ENCODE data around the gene AQP9.

The AQP9 gene

DNA sequence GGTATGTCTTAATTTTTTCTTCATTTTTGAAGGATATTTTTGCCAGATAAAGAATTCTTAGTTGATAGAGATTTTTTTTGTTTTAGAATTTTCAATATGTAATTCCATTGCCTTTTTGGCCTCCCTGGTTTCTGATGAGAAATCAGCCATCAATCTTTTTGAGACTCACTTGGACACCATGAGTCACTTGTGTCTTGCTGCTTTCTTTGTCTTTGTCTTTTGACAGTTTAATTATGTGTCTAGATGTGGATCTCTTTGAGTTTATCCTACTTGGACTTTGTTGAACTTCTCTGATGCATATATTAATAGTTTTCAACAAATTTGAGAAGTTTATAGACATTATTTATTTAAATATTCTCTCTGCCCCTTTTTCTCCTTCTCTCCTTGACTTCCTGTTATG lies 34.7 kb upstream of the AQP9 start:
- Histone ChIP-seq H3F3A (ENCODE audit: insufficient read depth, low read length) (no peaks in the 10 kb centered on the region), H4K20me1 (ENCODE audit: insufficient read depth, low read length) (no peaks in the 10 kb centered on the region), H3K4me3 (ENCODE audit: low read length) (no peak overlapping the region), H3K9me3 (replicated peaks; ENCODE audit: insufficient read depth, low read length) (no peaks in the 10 kb centered on the region), H3K79me2 (ENCODE audit: low read length) (no peaks in the 10 kb centered on the region), H3K27ac (ENCODE audit: low read length) (no peak overlapping the region), H3K36me3 (replicated peaks; ENCODE audit: insufficient read depth, low read length) (no peaks in the 10 kb centered on the region), H3K9ac (ENCODE audit: low read length) (no peak overlapping the region), H3K27me3 (replicated peaks; ENCODE audit: insufficient read depth, low read length) (no peaks in the 10 kb centered on the region), H3K4me1 (ENCODE audit: low read length) (no peaks in the 10 kb centered on the region), H3K9me2 (replicated peaks; ENCODE audit: insufficient read depth, low read length) (no peaks in the 10 kb centered on the region), H2AFZ (ENCODE audit: low read length) (no peak overlapping the region), H3K4me2 (ENCODE audit: low read depth, low read length) (no peak overlapping the region)
- TF ChIP-seq, protein P1, sequence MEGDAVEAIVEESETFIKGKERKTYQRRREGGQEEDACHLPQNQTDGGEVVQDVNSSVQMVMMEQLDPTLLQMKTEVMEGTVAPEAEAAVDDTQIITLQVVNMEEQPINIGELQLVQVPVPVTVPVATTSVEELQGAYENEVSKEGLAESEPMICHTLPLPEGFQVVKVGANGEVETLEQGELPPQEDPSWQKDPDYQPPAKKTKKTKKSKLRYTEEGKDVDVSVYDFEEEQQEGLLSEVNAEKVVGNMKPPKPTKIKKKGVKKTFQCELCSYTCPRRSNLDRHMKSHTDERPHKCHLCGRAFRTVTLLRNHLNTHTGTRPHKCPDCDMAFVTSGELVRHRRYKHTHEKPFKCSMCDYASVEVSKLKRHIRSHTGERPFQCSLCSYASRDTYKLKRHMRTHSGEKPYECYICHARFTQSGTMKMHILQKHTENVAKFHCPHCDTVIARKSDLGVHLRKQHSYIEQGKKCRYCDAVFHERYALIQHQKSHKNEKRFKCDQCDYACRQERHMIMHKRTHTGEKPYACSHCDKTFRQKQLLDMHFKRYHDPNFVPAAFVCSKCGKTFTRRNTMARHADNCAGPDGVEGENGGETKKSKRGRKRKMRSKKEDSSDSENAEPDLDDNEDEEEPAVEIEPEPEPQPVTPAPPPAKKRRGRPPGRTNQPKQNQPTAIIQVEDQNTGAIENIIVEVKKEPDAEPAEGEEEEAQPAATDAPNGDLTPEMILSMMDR (IDR thresholded peaks at IDR 0.05; ENCODE audit: low read length), result no peak
- TF ChIP-seq EZH2 (optimal IDR thresholded peaks at IDR 0.05; ENCODE audit: low read depth, low read length), result no peak
- TF ChIP-seq EZH2phosphoT487 (IDR thresholded peaks at IDR 0.05; ENCODE audit: low read length), result no peak
- DNase-seq, result no peak

DNA sequence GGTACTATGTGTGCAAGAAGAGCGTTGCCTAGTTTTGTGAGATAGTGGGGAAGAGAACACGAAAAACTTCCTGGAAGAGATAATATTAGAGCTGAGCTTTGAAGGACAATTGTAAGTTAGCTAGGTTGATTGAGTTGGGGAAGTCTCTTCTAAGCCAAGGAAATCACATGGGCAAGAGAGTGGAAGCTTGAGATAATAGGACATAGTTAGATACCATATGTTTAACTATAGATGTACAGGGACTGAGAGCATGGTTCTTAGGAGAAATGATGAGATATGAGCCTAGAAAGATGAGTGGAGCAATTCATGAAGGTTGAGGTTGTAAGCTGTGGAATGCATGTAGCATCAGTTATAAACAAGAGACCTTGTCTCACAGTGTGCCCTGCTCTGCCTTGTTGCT lies 30.1 kb upstream of the AQP9 start:
- Histone ChIP-seq H3K27me3 (replicated peaks; ENCODE audit: insufficient read depth, low read length) (no peaks in the 10 kb centered on the region), H2AFZ (ENCODE audit: low read length) (no peak overlapping the region), H3K36me3 (replicated peaks; ENCODE audit: insufficient read depth, low read length) (no peaks in the 10 kb centered on the region), H3K4me3 (ENCODE audit: low read length) (no peak overlapping the region), H3K27ac (ENCODE audit: low read length) (no peak overlapping the region), H3F3A (ENCODE audit: insufficient read depth, low read length) (no peaks in the 10 kb centered on the region), H3K79me2 (ENCODE audit: low read length) (no peaks in the 10 kb centered on the region), H3K9me2 (replicated peaks; ENCODE audit: insufficient read depth, low read length) (no peaks in the 10 kb centered on the region), H3K4me2 (ENCODE audit: low read depth, low read length) (no peak overlapping the region), H4K20me1 (ENCODE audit: insufficient read depth, low read length) (no peaks in the 10 kb centered on the region), H3K9me3 (replicated peaks; ENCODE audit: insufficient read depth, low read length) (no peaks in the 10 kb centered on the region), H3K9ac (ENCODE audit: low read length) (no peak overlapping the region), H3K4me1 (ENCODE audit: low read length) (no peaks in the 10 kb centered on the region)
- DNase-seq, result no peak
- TF ChIP-seq, protein P1 (IDR thresholded peaks at IDR 0.05; ENCODE audit: low read length), result no peak
- TF ChIP-seq EZH2phosphoT487 (IDR thresholded peaks at IDR 0.05; ENCODE audit: low read length) (no peak), EZH2 (optimal IDR thresholded peaks at IDR 0.05; ENCODE audit: low read depth, low read length) (no peak)

DNA sequence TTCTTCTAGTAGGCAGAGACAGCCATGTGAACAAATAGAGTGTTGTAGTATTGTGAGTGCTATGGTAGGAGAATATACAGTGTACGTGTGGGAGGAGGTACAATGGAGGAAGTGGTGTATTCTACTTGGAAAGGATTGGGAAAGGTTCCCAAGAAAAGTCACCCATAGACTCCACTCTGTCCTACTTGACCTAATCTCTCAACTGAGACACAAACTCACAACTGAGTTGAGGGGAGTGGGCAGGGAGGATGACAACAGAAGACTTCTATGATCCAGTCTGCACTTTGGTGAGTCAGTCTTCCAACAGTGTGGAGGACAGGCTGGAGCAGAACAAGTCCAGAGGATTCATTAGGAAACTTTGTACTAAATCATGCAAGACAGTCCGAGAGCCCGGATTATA lies 28.8 kb upstream of the AQP9 start:
- Histone ChIP-seq H3K36me3 (replicated peaks; ENCODE audit: insufficient read depth, low read length) (no peaks in the 10 kb centered on the region), H3K4me2 (ENCODE audit: low read depth, low read length) (no peak overlapping the region), H3K27ac (ENCODE audit: low read length) (no peak overlapping the region), H3K9me3 (replicated peaks; ENCODE audit: insufficient read depth, low read length) (no peaks in the 10 kb centered on the region), H3K4me3 (ENCODE audit: low read length) (no peak overlapping the region), H3K9me2 (replicated peaks; ENCODE audit: insufficient read depth, low read length) (no peaks in the 10 kb centered on the region), H2AFZ (ENCODE audit: low read length) (no peak overlapping the region), H3K9ac (ENCODE audit: low read length) (no peak overlapping the region), H3K79me2 (ENCODE audit: low read length) (no peaks in the 10 kb centered on the region), H4K20me1 (ENCODE audit: insufficient read depth, low read length) (no peaks in the 10 kb centered on the region), H3K4me1 (ENCODE audit: low read length) (no peaks in the 10 kb centered on the region), H3F3A (ENCODE audit: insufficient read depth, low read length) (no peaks in the 10 kb centered on the region), H3K27me3 (replicated peaks; ENCODE audit: insufficient read depth, low read length) (no peaks in the 10 kb centered on the region)
- TF ChIP-seq EZH2phosphoT487 (IDR thresholded peaks at IDR 0.05; ENCODE audit: low read length), result no peak
- TF ChIP-seq EZH2 (optimal IDR thresholded peaks at IDR 0.05; ENCODE audit: low read depth, low read length), result no peak
- TF ChIP-seq, protein P1 (IDR thresholded peaks at IDR 0.05; ENCODE audit: low read length), result no peak
- DNase-seq, result no peak
